Central memory CD4-positive, alpha-beta T cell (primary cell): Measurements from ENCODE around the gene RAB6A.

Experiments used
- DNase-seq: peaks from one replicate; pipeline ENCODE4 v3.0.0; 2022

The RAB6A gene

GRCh38 chr11:73652046-73652730 is 108.7 kb downstream of the RAB6A start:
- DNase-seq: no peak

GRCh38 chr11:73651661-73652045 is 109.2 kb downstream of the RAB6A start:
- DNase-seq: no peak

GRCh38 chr11:73651252-73651651 is 109.6 kb downstream of the RAB6A start:
- DNase-seq: no peak

GRCh38 chr11:73650400-73650799 is 110.5 kb downstream of the RAB6A start:
- DNase-seq: no peak

GRCh38 chr11:73649206-73649605 is 111.7 kb downstream of the RAB6A start:
- no peak for DNase-seq

- DNase-seq: no peak
Measured at GRCh38 chr11:73648571-73649046, 112.3 kb downstream of the RAB6A start.

- no peak for DNase-seq
Measured at GRCh38 chr11:73648121-73648520, 112.8 kb downstream of the RAB6A start.

GRCh38 chr11:73647459-73648100 is 113.3 kb downstream of the RAB6A start:
- peak; percentile 91 for DNase-seq

- no peak for DNase-seq
Measured at GRCh38 chr11:73645972-73646631, 114.8 kb downstream of the RAB6A start, which contains the start of gene PLEKHB1. Gene PLEKHB1, plus strand, starts transcription at chr11:73646581. Its CDS starts 28 bp downstream, at chr11:73646609.

GRCh38 chr11:73645121-73645969 is 115.5 kb downstream of the RAB6A start:
- no peak for DNase-seq

GRCh38 chr11:73641668-73642067 is 119.2 kb downstream of the RAB6A start:
- DNase-seq: no peak

- no peak for DNase-seq
Measured at GRCh38 chr11:73640592-73640991, 120.3 kb downstream of the RAB6A start.

GRCh38 chr11:73637012-73637411 is 123.9 kb downstream of the RAB6A start:
- no peak for DNase-seq

- no peak for DNase-seq
Measured at GRCh38 chr11:73636249-73636648, 124.6 kb downstream of the RAB6A start.

GRCh38 chr11:73635721-73636120 is 125.2 kb downstream of the RAB6A start:
- no peak for DNase-seq

- DNase-seq: no peak
Measured at GRCh38 chr11:73633999-73634398, 126.9 kb downstream of the RAB6A start.

GRCh38 chr11:73632996-73633395 is 127.9 kb downstream of the RAB6A start:
- no peak for DNase-seq

- DNase-seq: no peak
Measured at GRCh38 chr11:73629907-73630306, 131.0 kb downstream of the RAB6A start.

- DNase-seq: peak; percentile 55
Measured at GRCh38 chr11:73625696-73626318, 135.1 kb downstream of the RAB6A start.
